B cell (primary cell): ENCODE results near the gene SEPTIN2.

Source experiments
- CTCF ChIP-seq: fragments of 200-600 bp; IDR thresholded peaks from one replicate; pipeline ENCODE4 v1.8.0; 2022; ENCODE audit warnings: antibody characterized with exemption, mild to moderate bottlenecking
- EZH2 ChIP-seq: IDR thresholded peaks from 2 replicates; pipeline ENCODE4 v1.6.1; 2012; ENCODE audit warnings: borderline replicate concordance, low read depth, mild to moderate bottlenecking, moderate library complexity, low read length; ENCODE audit not compliant: insufficient read depth, poor library complexity, severe bottlenecking

- TF ChIP-seq CTCF: no peak
- TF ChIP-seq EZH2: no peak
Measured at GRCh38 chr2:241352227-241352626, 36.5 kb downstream of the SEPTIN2 start.
